A673 (cell line): Measurements from ENCODE around the gene OTULINL.

Experiments
- EZH2 ChIP-seq: fragments of 200-600 bp; sonication (generic); IDR thresholded peaks from 2 replicates; pipeline ENCODE4 v1.6.1; 2017; ENCODE audit warnings: borderline replicate concordance, low read depth, mild to moderate bottlenecking, mixed read lengths, antibody characterized with exemption, low read length; ENCODE audit not compliant: poor library complexity, severe bottlenecking
- TF ChIP-seq, protein P1 (sequence below): fragments of 300-800, 200-600 bp; sonication (generic); conservative IDR thresholded peaks from 2 replicates; pipeline ENCODE4 v1.5.1; 2017; ENCODE audit warnings: low read depth, mild to moderate bottlenecking, antibody characterized with exemption, low read length, moderate library complexity, mixed read lengths

DNA sequence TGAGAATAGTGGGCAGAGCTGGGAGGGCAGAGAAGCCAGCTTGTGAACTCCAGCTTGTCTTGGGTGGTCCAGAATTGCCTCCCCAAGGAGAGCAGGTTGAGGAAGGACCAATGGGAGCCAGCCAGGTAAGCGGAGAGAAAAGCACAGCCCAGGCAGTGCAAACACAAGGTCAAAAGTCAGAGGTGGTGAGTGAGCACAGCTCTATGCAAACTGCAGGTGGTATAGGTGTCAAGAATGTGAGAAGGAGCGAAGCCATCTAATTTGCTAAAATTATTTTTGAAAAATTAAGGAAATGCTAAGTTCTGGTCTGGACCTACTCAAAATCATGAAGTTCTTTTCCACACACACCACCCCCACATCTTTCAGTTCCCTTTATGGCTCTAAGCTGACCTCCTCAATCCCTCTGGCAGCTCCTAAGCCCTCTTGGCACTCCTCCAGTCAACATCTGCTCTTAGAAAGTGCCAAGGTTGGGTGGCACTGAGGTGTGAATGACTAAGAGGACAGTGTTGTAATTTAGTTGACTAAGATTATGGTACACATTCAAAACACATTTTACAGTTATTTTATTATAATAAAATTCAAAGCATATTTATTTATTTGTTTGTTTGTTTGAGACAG, 6.6 kb upstream of the OTULINL start:
- TF ChIP-seq, protein P1, sequence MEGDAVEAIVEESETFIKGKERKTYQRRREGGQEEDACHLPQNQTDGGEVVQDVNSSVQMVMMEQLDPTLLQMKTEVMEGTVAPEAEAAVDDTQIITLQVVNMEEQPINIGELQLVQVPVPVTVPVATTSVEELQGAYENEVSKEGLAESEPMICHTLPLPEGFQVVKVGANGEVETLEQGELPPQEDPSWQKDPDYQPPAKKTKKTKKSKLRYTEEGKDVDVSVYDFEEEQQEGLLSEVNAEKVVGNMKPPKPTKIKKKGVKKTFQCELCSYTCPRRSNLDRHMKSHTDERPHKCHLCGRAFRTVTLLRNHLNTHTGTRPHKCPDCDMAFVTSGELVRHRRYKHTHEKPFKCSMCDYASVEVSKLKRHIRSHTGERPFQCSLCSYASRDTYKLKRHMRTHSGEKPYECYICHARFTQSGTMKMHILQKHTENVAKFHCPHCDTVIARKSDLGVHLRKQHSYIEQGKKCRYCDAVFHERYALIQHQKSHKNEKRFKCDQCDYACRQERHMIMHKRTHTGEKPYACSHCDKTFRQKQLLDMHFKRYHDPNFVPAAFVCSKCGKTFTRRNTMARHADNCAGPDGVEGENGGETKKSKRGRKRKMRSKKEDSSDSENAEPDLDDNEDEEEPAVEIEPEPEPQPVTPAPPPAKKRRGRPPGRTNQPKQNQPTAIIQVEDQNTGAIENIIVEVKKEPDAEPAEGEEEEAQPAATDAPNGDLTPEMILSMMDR: no peak
- no peak for TF ChIP-seq EZH2
